Endothelial cell of umbilical vein (primary cell): ENCODE measurements around the gene CEP85L. TPM values are rescaled to one million over a fixed set of nuclear protein-coding genes. Genes with fewer than 3 reads are reported as not detected.

ENCODE experiments used
- BruUV-seq: library from RNA; stranded (reverse); fragments of 400-500 nt; replicated peaks from 2 replicates; lab custom pipeline; 2021; lab: Mats Ljungman, UMichigan
- CTCF ChIA-PET: fragments of 300-600, 350-600 bp; sonication (Branson Sonifier 250); formaldehyde crosslinking; loops from one replicate; lab custom pipeline; 2021; ENCODE audit warnings: antibody characterized with exemption, inconsistent platforms; lab: Charles Lee
- POLR2A ChIA-PET: fragments of 300-600, 350-600 bp; sonication (Branson Sonifier 250); formaldehyde crosslinking; loops from one replicate; lab custom pipeline; 2021; ENCODE audit warnings: antibody characterized with exemption, inconsistent platforms; lab: Charles Lee
- DNase-seq: peaks from one replicate; pipeline ENCODE4 v3.0.0-alpha.2; 2011; ENCODE audit warnings: low read depth, low spot score
- FAIRE-seq: peaks from 2 replicates; lab custom pipeline; 2011; peaks lifted over from hg19 to GRCh38; lab: Jason Lieb, UNC
- H2AFZ ChIP-seq: 2 replicates; pipeline ENCODE4 v1.6.0; 2012; ENCODE audit warnings: low read depth, low read length, control low read depth, inconsistent platforms
- H3K27ac ChIP-seq: 2 replicates; pipeline ENCODE4 v1.5.1; 2011; ENCODE audit warnings: low read depth, mild to moderate bottlenecking, control low read depth, low read length, moderate library complexity; ENCODE audit not compliant: insufficient read depth
- H3K27me3 ChIP-seq, 2 experiments: 2 replicates each; pipeline versions ENCODE4 v1.6.0 to v1.6.1; 2011; ENCODE audit warnings: low read length in 2 of 2, mixed read lengths in 1 of 2; ENCODE audit not compliant: control insufficient read depth in 2 of 2, insufficient read depth in 2 of 2
- H3K36me3 ChIP-seq, 2 experiments: 2 replicates in 1 of 2; 3 replicates in 1 of 2; pipeline ENCODE4 v1.5.1; 2011; ENCODE audit warnings: low read length in 2 of 2, mild to moderate bottlenecking in 1 of 2, moderate library complexity in 1 of 2; ENCODE audit not compliant: control insufficient read depth in 2 of 2, insufficient read depth in 2 of 2; ENCODE audit errors: extremely low read depth in 1 of 2
- H3K4me1 ChIP-seq: 3 replicates; pipeline ENCODE4 v1.5.1; 2011; ENCODE audit warnings: mild to moderate bottlenecking, low read length; ENCODE audit not compliant: control insufficient read depth, insufficient read depth; ENCODE audit errors: extremely low read depth
- H3K4me2 ChIP-seq: 2 replicates; pipeline ENCODE4 v1.6.1; 2011; ENCODE audit warnings: low read length, control low read depth, mixed read lengths; ENCODE audit not compliant: insufficient read depth
- H3K4me3 ChIP-seq, 3 experiments: fragments of 200-600 bp in 1 of 3; sonication (generic), shearing (Covaris generic) in 1 of 3; replicated peaks in 1 of 3; 2 replicates each; pipeline ENCODE4 v1.5.1; 2011 to 2016; ENCODE audit warnings: control low read depth in 3 of 3, low read length in 3 of 3, mild to moderate bottlenecking in 2 of 3, inconsistent platforms in 1 of 3, low read depth in 1 of 3, moderate library complexity in 1 of 3; ENCODE audit not compliant: insufficient read depth in 1 of 3
- H3K79me2 ChIP-seq: 2 replicates; pipeline ENCODE4 v1.6.0; 2012; ENCODE audit warnings: low read length, inconsistent platforms; ENCODE audit not compliant: control insufficient read depth, insufficient read depth
- H3K9ac ChIP-seq: replicated peaks from 2 replicates; pipeline ENCODE3; 2011; ENCODE audit warnings: low read length, control low read depth; ENCODE audit not compliant: insufficient read depth; ENCODE audit errors: extremely low read depth
- H3K9me1 ChIP-seq: replicated peaks from 3 replicates; pipeline ENCODE4 v1.6.0; 2011; ENCODE audit warnings: mild to moderate bottlenecking, low read length; ENCODE audit not compliant: control insufficient read depth, insufficient read depth; ENCODE audit errors: extremely low read depth
- H3K9me3 ChIP-seq: replicated peaks from 2 replicates; pipeline ENCODE4 v1.5.1; 2012; ENCODE audit warnings: low read length, inconsistent platforms; ENCODE audit not compliant: control insufficient read depth, insufficient read depth
- H4K20me1 ChIP-seq: replicated peaks from 2 replicates; pipeline ENCODE3; 2011; ENCODE audit warnings: mild to moderate bottlenecking, low read length; ENCODE audit not compliant: control insufficient read depth, insufficient read depth; ENCODE audit errors: extremely low read depth
- CTCF ChIP-seq, 2 donors: IDR thresholded peaks; 1 replicate in 1 of 2; 2 replicates in 1 of 2; pipeline ENCODE4 v1.5.1; 2011; ENCODE audit warnings: low read length in 2 of 2, mild to moderate bottlenecking in 2 of 2, moderate library complexity in 2 of 2, control low read depth in 1 of 2, inconsistent platforms in 1 of 2, low read depth in 1 of 2; ENCODE audit not compliant: insufficient read depth in 1 of 2; ENCODE audit errors: extremely low read depth in 1 of 2
- EZH2 ChIP-seq: IDR thresholded peaks from 2 replicates; pipeline ENCODE4 v1.6.1; 2012; ENCODE audit warnings: borderline replicate concordance, low read depth, mild to moderate bottlenecking, moderate library complexity, low read length, inconsistent platforms; ENCODE audit not compliant: severe bottlenecking
- FOS ChIP-seq: IDR thresholded peaks from 2 replicates; pipeline ENCODE4 v1.6.1; 2011; ENCODE audit warnings: mild to moderate bottlenecking, low read length, moderate library complexity, borderline replicate concordance; ENCODE audit not compliant: insufficient read depth
- GATA2 ChIP-seq: IDR thresholded peaks from 2 replicates; pipeline ENCODE4 v1.7.0; 2011; ENCODE audit warnings: low read depth, mild to moderate bottlenecking, moderate library complexity, mixed read lengths, low read length; ENCODE audit not compliant: insufficient read length, insufficient read depth
- JUN ChIP-seq: IDR thresholded peaks from 2 replicates; pipeline ENCODE4 v1.6.1; 2011; ENCODE audit warnings: borderline replicate concordance, low read depth; ENCODE audit not compliant: insufficient read length, insufficient read depth
- MAX ChIP-seq: IDR thresholded peaks from 2 replicates; pipeline ENCODE4 v1.6.1; 2011; ENCODE audit not compliant: insufficient read depth, insufficient read length
- MYC ChIP-seq: IDR thresholded peaks from one replicate; pipeline ENCODE4 v1.6.1; 2011; ENCODE audit warnings: mild to moderate bottlenecking, low read depth, low read length
- POLR2A ChIP-seq: IDR thresholded peaks from 2 replicates; pipeline ENCODE4 v1.6.1; 2012; ENCODE audit warnings: low read depth, mild to moderate bottlenecking, control low read depth, low read length
- POLR2AphosphoS5 ChIP-seq: IDR thresholded peaks from 2 replicates; pipeline ENCODE4 v1.6.1; 2012; ENCODE audit warnings: low read depth, mild to moderate bottlenecking, control low read depth, low read length, moderate library complexity; ENCODE audit not compliant: insufficient read depth
- dilution Hi-C: fragments of 300-500 bp; cut with MboI; formaldehyde crosslinking; loops from one replicate; pipeline ENCODE4 v1.15.0; 2019; ENCODE audit warnings: low sequenced_read_pairs; ENCODE audit not compliant: extremely low pct_ligation_motif_present
- intact Hi-C: fragments of 100-400 bp; cut with micrococcal nuclease; formaldehyde crosslinking; loops from one replicate; pipeline ENCODE4 v1.10.0; 2022
- polyA plus RNA-seq, 4 experiments: library from polyadenylated mRNA; depleted of rRNA in 3 of 4; stranded (reverse) in 3 of 4; unstranded in 1 of 4; fragments of >200 nt; gene quantifications; 2 replicates each; pipeline versions ENCODE4 v1.2.1 to v1.2.3, GENCODE V29; 2011 to 2012; ENCODE audit warnings: missing spikeins in 1 of 4
- total RNA-seq: library from RNA; stranded (reverse); gene quantifications from 2 replicates; pipeline ENCODE4 v1.2.3, GENCODE V29; 2021

CEP85L gene
- total and polyA plus RNA-seq, 2 donors (not counting 3 experiments of a cell fraction or from before 2014, with no cell fraction given): 1.8 to 9.2 TPM

GRCh38 chr6:118603372-118603771, 48.0 kb downstream of the CEP85L start:
- Histone ChIP-seq H3K4me2 (no peak overlapping the region), H3K79me2 (peaks cover 7% of the 10 kb centered on the region), H4K20me1 (no peaks in the 10 kb centered on the region), H3K36me3 (no peaks in the 10 kb centered on the region), H3K9me1 (no peaks in the 10 kb centered on the region), H3K9ac (no peak overlapping the region), H3K4me1 (no peaks in the 10 kb centered on the region), H2AFZ (no peak overlapping the region), H3K4me3 (no peak overlapping the region), H3K9me3 (no peaks in the 10 kb centered on the region), H3K27ac (no peak overlapping the region), H3K27me3 (no peaks in the 10 kb centered on the region)
- intact Hi-C loops: no loop called here
- no TSS peak for BruUV-seq
- FAIRE-seq (no peak), DNase-seq (no peak)
- ChIA-PET CTCF (interaction anchor here (1.0 to 1.5 kb wide), 2 partner anchors 15 to 184 kb away, joined by 3 read pairs; no protein-coding TSS in a partner anchor), POLR2A (no interaction called here)
- dilution Hi-C loops: no loop called here
- TF ChIP-seq CTCF (IDR thresholded peaks at IDR 0.05; ENCODE audit: extremely low read depth in 1 of 2, insufficient read depth in 1 of 2, low read depth in 1 of 2, low read length in 2 of 2) (no peak), GATA2 (no peak), FOS (no peak), JUN (no peak), POLR2A (no peak), MYC (no peak), MAX (no peak), EZH2 (no peak), POLR2AphosphoS5 (no peak)
